Inferior parietal cortex (tissue), 1 donor: ENCODE data around the gene RAPGEF5.
"Not testable (repeated sequence)": the region's sequence is repeated elsewhere in the genome, so short reads cannot be mapped to it uniquely, and the experiment has no call there.

Source experiments
- DNase-seq: peaks from one replicate; pipeline ENCODE4 v3.0.0-alpha.2; 2016; ENCODE audit errors: extremely low spot score

The RAPGEF5 gene

DNA sequence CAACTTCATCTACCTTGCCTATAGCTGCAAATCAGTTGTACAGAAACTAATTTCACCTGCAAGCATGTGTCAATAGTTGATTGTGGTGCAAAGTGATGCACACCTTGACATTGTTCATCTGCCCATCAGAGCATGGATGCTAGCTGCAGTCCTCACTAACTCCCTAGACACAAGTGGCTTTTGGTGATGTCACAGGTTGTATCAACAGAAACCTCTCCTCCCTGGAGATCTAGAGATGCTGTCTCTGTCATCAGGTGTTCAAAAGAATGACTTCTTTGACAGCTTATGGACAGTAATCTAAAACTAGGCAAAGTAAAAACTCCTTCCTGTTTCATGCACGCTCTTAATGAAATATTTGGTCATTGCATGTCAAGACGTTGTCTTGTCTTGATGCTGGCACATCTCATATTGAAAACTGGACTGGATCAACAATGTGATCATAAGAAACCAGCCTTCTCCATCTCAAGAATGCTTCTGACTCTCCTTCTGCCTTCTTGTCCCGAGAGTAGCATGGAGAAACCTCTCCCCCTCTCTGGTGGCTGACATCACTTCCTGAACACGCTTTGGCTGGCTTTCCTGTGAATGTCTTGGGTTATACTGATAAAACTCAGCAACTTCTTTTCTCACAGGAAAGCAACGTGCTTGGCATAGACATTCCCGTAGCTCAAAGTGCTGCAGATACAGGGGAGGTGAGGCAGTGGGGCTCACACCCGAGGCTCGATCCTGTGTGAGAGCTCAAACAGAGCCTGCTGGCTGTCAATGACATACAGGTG lies 235.1 kb downstream of the RAPGEF5 start:
- DNase-seq: no peak

GRCh38 chr7:22120391-22121053 lies 236.4 kb downstream of the RAPGEF5 start:
- no peak for DNase-seq

DNA sequence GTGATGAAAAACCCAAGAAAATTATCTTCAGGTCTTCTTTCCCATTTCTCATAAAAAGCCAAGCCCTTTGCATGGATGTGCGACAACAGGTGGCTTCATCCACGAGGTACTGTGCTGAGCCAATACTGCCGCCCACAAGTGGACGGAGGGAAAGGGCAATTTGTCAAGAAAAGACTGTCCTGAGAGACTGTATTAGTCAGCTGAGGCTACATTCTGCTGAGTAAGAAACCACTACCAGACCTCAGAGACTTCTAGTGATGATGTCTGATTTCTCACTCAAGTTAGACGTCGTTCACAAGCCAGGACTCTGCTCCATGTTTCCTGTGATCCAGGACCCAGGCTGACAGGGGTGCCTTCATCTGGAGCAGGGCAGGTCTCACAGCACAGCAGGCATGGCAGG lies 239.7 kb downstream of the RAPGEF5 start:
- DNase-seq: peak; percentile 11

DNA sequence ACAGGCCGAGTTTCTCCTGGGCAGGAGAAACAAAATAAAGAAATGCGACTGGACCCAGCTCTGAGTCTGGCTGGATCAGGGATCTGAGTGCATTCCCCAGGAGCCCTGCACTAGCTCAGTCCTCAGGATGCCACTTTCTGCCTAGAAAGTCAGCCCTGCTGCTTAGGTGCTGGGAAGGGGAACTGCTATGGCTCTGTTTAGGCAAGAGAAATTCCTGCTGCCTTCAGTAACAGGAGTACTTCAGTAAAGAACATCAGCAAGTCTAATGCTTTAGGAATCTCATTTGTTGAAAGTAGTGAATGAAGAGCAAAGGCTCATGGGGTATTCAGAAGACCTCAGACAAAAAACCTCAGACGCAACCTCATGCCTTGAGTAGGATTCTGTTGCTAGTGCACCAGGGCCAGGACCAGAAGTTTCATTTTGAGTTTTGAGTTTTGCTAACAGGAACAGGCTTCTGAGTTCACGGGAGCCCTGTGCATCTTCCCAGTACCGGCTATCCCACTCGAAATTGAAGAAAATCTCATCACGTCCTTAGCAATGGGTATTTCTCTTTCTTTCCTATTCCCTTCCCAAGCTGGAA lies 240.4 kb downstream of the RAPGEF5 start:
- DNase-seq: no peak

DNA sequence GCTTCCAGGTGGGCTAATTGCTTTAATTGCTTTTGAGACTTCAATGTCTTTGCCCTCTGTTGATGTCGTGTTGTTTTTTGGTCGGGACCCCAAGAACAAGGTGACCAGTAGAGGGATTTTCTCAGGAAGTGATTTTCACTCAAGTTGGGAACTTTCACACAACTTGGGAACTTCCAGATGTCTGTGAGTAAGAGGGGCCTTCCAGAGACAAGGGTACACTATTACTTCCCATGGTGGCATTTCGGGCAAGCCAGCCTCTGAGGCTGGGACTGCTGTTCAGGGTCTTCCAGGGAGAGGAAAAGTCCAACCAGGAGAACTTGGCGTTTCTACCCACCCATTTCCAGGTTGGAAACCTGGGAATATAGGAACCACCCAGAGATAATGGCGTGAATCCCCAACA lies 241.3 kb downstream of the RAPGEF5 start:
- no peak for DNase-seq

- DNase-seq: no peak
Observed at GRCh38 chr7:22114440-22114981, 242.4 kb downstream of the RAPGEF5 start.

DNA sequence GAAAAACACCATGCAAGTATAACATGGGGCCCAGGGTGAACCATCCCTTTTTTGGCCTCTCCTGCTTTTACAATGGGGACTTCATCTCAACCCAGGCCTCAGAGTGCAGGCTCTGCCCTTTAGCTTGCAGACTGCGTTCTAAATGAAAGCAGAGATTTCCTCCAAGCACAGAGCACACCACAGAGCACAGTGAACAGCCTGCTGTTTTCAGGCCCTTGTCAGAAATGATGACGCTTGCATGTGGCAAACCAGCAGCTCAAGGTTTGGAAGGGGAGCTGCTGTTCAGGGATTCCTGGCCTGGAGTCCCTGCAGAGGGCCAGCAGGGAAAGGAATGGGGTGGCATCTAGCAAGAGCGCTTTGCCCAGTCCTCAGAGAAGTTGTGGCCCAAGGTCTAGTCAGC lies 243.9 kb downstream of the RAPGEF5 start:
- peak; percentile 13 for DNase-seq

DNA sequence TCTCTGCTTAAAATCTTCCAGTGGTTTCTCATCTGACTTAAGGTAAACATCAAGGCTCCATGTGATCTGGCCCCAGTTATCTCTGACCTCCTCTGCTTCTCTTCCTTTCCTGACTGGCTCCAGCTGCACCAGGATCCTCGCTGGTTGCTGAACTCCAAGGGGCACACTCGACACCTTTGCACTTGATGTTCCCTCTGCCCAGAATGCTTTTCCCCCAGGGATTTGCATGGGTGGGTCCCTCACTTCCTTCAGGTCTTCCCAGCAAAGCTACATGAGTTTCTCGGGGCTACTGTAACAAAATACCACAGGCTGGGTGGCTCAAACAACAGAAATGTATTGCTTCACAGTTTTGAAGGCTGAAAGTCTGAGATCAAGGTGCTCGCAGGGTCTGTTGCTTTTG lies 245.3 kb downstream of the RAPGEF5 start:
- no peak for DNase-seq

DNA sequence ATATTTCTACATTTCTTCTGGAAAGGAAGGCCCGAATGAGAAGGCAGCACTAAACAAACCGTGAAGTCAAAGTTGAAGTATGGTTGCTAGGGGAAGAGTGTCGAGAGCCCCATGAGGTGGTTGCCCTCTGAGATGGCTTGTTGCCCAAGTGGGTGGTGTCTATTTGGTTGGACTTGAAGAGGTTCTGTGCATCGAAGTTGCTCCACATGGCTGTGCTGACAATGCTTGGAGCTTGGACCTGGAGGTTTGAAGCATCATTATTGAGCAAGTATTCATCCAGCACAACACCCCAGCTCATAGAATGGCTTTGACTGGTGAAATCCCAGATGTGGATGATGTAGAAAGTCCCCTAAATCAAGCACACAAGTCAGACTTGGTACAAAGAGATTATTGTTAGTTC lies 246.1 kb downstream of the RAPGEF5 start:
- DNase-seq: peak; percentile 68

GRCh38 chr7:22110227-22110839 lies 246.6 kb downstream of the RAPGEF5 start:
- peak; percentile 96 for DNase-seq

DNA sequence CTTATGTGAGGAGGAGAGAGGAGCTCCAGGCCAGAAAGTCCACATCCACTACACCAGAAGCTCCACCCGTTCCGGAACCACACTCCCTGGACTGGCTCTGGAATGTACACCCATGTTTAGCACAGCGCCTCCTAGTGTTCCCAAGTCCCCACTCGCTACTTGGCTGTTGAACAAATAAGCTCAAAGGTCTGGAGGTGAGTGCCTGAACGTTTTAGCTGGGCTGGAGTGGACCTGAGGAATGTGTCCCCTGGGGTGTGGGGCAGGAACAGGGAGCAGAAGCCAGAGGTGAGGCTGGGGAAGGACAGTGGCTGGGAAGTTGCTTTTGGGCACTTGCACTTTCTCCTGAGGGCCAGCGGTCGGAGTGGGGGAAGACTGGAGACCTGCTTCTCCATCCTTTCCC lies 247.2 kb downstream of the RAPGEF5 start:
- DNase-seq: peak; percentile 77

DNA sequence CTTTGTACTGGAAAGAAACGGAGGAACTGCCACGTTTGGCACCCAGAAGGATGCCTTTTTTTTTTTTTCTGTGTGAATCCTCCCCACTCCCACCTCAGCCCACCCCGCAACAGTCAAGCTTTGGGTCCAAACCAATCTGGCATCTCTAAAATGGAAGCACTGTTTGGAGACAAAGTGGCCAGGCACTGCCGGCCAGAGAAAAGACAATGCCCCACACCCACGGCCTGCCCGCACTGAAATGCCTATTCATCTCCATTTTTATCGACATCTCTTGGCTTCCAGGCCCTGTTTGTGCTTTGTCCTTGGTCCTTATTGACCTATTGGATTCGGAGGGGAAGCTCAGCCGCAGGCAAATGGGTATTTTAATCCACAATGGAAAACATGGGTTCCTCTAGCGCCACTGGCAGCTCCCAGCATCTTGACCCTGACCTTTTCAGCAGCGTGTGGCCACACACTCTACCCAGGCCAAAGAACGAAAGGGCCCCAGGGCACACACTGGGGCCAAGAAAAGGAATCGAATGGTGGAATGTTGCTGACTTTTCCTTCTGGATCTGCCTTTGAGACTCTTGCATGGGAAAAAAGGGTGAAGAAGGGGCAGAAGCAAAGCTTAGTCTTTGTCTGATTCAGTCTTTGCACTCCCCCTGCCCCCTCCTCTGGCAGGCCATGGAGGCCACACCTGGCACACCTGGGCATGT lies 248.7 kb downstream of the RAPGEF5 start:
- DNase-seq: peak; percentile 86

DNA sequence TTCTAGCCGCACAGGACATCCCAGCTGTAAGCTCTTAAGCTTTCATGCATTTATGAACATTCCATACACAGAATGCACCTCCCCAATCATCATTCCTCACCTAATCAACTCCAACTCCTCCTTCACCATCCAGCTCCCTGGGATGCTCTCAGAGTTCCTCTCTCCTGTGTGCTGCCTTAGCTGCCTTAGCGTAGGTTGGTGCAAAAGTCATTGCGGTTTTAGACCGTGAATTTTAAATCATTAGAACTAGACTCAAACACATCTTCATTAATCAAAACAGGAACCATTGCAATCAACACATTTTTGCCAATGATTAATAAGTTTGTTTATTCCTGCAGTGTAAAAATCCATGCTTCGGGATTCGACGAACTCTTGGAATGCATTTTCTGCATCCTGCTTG lies 251.4 kb downstream of the RAPGEF5 start:
- no peak for DNase-seq

- no peak for DNase-seq
Observed at GRCh38 chr7:22094413-22095342, 262.3 kb downstream of the RAPGEF5 start.

- DNase-seq: no peak
Observed at GRCh38 chr7:22093936-22094335, 263.0 kb downstream of the RAPGEF5 start.

GRCh38 chr7:22093001-22093400 lies 264.0 kb downstream of the RAPGEF5 start:
- no peak for DNase-seq

- DNase-seq: not testable (repeated sequence)
Observed at GRCh38 chr7:22090958-22091525, 265.9 kb downstream of the RAPGEF5 start.

- no peak for DNase-seq
Observed at GRCh38 chr7:22090512-22090911, 266.4 kb downstream of the RAPGEF5 start.

GRCh38 chr7:22090107-22090506 lies 266.8 kb downstream of the RAPGEF5 start:
- DNase-seq: no peak

DNA sequence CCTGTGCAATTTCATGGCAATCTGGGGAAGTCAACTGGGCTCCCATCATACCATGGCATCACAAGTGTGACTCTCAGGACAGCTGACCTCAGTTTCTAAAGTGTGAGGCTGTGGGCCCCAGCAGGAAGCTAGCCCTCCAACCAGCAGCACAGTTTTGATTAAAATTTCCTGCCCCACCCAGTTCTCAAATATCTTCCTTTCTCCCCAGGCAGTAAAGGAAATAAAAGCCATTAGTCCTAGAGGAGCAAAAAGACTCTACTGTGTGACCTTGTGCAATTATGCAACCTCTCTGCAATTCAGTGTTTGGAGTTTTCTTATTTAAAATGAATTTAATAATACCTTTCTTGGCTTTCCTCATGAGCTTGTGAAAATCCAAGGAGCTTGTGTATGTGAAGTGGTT lies 268.1 kb downstream of the RAPGEF5 start:
- no peak for DNase-seq
